Neuronal stem cell (in vitro differentiated cells): Measurements from ENCODE around the gene CYP4F11.
A peak's percentile ranks its signal among the peaks of the same experiment; 100 is the strongest.
"Not testable (repeated sequence)": the region's sequence is repeated elsewhere in the genome, so short reads cannot be mapped to it uniquely, and the experiment has no call there.

Experiments used
- DNase-seq: peaks from one replicate; pipeline ENCODE4 v3.0.0-alpha.2; 2013; ENCODE audit warnings: low spot score
- H2AFZ ChIP-seq: one replicate; pipeline ENCODE4 v1.6.1; 2013; ENCODE audit warnings: mild to moderate bottlenecking, low read length, inconsistent platforms
- H2AK5ac ChIP-seq: 2 replicates; pipeline ENCODE4 v1.6.1; 2013; ENCODE audit warnings: low read depth, mild to moderate bottlenecking, inconsistent platforms, low read length, moderate library complexity, mixed read lengths
- H2BK120ac ChIP-seq: 2 replicates; pipeline ENCODE4 v1.6.1; 2013; ENCODE audit warnings: low read depth, mild to moderate bottlenecking, inconsistent platforms, low read length, moderate library complexity, mixed read lengths
- H2BK12ac ChIP-seq: one replicate; pipeline ENCODE4 v1.6.1; 2013; ENCODE audit warnings: low read length, inconsistent platforms
- H2BK15ac ChIP-seq: 2 replicates; pipeline ENCODE4 v1.6.1; 2013; ENCODE audit warnings: mild to moderate bottlenecking, low read length, inconsistent platforms, mixed read lengths
- H2BK5ac ChIP-seq: one replicate; pipeline ENCODE4 v1.6.1; 2013; ENCODE audit warnings: inconsistent platforms, mild to moderate bottlenecking, low read length, moderate library complexity
- H3K14ac ChIP-seq: one replicate; pipeline ENCODE4 v1.6.1; 2013; ENCODE audit warnings: low read length, inconsistent platforms
- H3K18ac ChIP-seq: 2 replicates; pipeline ENCODE4 v1.6.1; 2013; ENCODE audit warnings: low read length, inconsistent platforms
- H3K23ac ChIP-seq: 2 replicates; pipeline ENCODE4 v1.6.1; 2013; ENCODE audit warnings: low read depth, mild to moderate bottlenecking, mixed read lengths, low read length, inconsistent platforms; ENCODE audit not compliant: poor library complexity
- H3K27ac ChIP-seq: replicated peaks from 3 replicates; pipeline ENCODE4 v1.5.1; 2013; ENCODE audit warnings: low read length, inconsistent platforms
- H3K27me3 ChIP-seq, 3 experiments: 2 replicates each; pipeline ENCODE4 v1.6.1; 2013; ENCODE audit warnings: low read length in 3 of 3, mild to moderate bottlenecking in 2 of 3, inconsistent platforms in 1 of 3, low read depth in 1 of 3, mixed read lengths in 1 of 3, moderate library complexity in 1 of 3; ENCODE audit not compliant: control insufficient read depth in 3 of 3, insufficient read depth in 3 of 3
- H3K36me3 ChIP-seq, 2 donors: replicated peaks in 1 of 2; 2 replicates each; pipeline ENCODE4 v1.6.1; 2013; ENCODE audit warnings: low read length in 2 of 2; ENCODE audit not compliant: control insufficient read depth in 2 of 2, insufficient read depth in 2 of 2
- H3K4ac ChIP-seq: 2 replicates; pipeline ENCODE4 v1.6.1; 2013; ENCODE audit warnings: inconsistent platforms, mild to moderate bottlenecking, low read length, moderate library complexity
- H3K4me1 ChIP-seq, 2 donors: 1 replicate in 1 of 2; 2 replicates in 1 of 2; pipeline ENCODE4 v1.6.1; 2013; ENCODE audit warnings: low read length in 2 of 2, low read depth in 1 of 2; ENCODE audit not compliant: control insufficient read depth in 2 of 2, insufficient read depth in 1 of 2
- H3K4me2 ChIP-seq: one replicate; pipeline ENCODE4 v1.6.1; 2013; ENCODE audit warnings: mild to moderate bottlenecking, low read length, inconsistent platforms; ENCODE audit not compliant: insufficient read depth, poor library complexity, severe bottlenecking
- H3K4me3 ChIP-seq, 2 donors: 2 replicates each; pipeline ENCODE4 v1.5.1; 2013; ENCODE audit warnings: low read length in 2 of 2, mild to moderate bottlenecking in 2 of 2, inconsistent platforms in 1 of 2, moderate library complexity in 1 of 2
- H3K79me1 ChIP-seq: one replicate; pipeline ENCODE4 v1.6.1; 2013; ENCODE audit warnings: low read depth, mild to moderate bottlenecking, inconsistent platforms, low read length, moderate library complexity
- H3K9ac ChIP-seq: one replicate; pipeline ENCODE4 v1.6.1; 2013; ENCODE audit warnings: mild to moderate bottlenecking, low read depth, low read length, inconsistent platforms; ENCODE audit not compliant: poor library complexity
- H3K9me3 ChIP-seq, 2 donors: replicated peaks in 1 of 2; 2 replicates each; pipeline versions ENCODE3 to v1.6.1; 2013; ENCODE audit warnings: low read length in 2 of 2, mild to moderate bottlenecking in 2 of 2, inconsistent platforms in 1 of 2, low read depth in 1 of 2, mixed read lengths in 1 of 2, moderate library complexity in 1 of 2; ENCODE audit not compliant: control insufficient read depth in 2 of 2, insufficient read depth in 1 of 2
- H4K8ac ChIP-seq: one replicate; pipeline ENCODE4 v1.6.1; 2013; ENCODE audit warnings: low read depth, mild to moderate bottlenecking, inconsistent platforms, low read length, moderate library complexity
- H4K91ac ChIP-seq: one replicate; pipeline ENCODE4 v1.6.1; 2013; ENCODE audit warnings: low read length, low read depth, mild to moderate bottlenecking, inconsistent platforms; ENCODE audit not compliant: poor library complexity
- WGBS, 2 donors: extraction: QIAGEN DNeasy Blood & Tissue Kit; methylation state at CpG; one replicate each; pipeline ENCODE4 v1.1.7; 2013; ENCODE audit warnings: missing lambda C conversion rate in 2 of 2, mixed read lengths in 1 of 2; ENCODE audit not compliant: insufficient read length in 2 of 2, insufficient replicate concordance in 1 of 2; ENCODE audit errors: extremely low coverage in 2 of 2; 5-methylcytosine and 5-hydroxymethylcytosine counted together

Gene CYP4F11

DNA sequence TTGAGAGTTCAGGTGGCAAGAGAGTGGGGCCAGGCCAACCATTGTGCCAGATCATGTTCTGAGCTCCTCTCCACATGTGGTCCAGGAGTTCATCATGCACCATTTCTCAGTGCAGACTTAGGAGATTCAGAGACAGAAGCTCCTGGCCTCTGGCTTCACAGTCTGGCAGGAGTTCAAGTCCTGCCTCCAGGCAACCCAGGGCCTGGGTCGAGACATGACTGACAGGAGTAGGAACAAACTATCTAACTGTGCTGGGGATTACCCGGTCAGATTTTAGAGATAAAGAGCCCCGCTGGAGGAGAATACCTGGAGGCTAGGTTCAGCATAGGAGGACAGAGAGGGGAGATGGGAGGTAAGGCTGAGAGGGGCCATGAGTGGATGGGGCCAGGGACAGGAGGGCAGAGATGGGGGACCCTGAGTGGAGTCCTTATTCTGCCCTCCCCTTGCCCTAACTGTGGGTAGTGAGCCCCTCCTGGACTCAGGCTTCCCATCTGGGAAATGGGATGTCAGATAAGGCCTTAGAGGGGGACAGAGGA is 906 bp upstream of the CYP4F11 start:
- Histone ChIP-seq H3K79me1 (no peaks in the 10 kb centered on the region), H3K9me3 (peaks cover 3 to 35% of the 10 kb centered on the region in 2 donors), H3K36me3 (no peaks in the 10 kb centered on the region), H3K27ac (no peak overlapping the region), H2BK5ac (no peak overlapping the region), H2AFZ (no peak overlapping the region), H4K8ac (no peak overlapping the region), H2BK15ac (no peak overlapping the region), H2AK5ac (no peak overlapping the region), H3K4me2 (no peak overlapping the region), H3K27me3 (peaks cover 0 to 14% (median 0%) of the 10 kb centered on the region in 3 experiments), H4K91ac (no peak overlapping the region), H3K18ac (no peak overlapping the region), H2BK120ac (no peak overlapping the region), H3K4ac (no peak overlapping the region), H3K23ac (no peak overlapping the region), H3K4me3 (no peak overlapping the region), H3K4me1 (no peaks in the 10 kb centered on the region), H3K9ac (no peak overlapping the region), H3K14ac (no peak overlapping the region), H2BK12ac (no peak overlapping the region)
- no peak for DNase-seq
- no CpG with 5 or more reads among the region's 3 CpGs for WGBS, 2 donors

DNA sequence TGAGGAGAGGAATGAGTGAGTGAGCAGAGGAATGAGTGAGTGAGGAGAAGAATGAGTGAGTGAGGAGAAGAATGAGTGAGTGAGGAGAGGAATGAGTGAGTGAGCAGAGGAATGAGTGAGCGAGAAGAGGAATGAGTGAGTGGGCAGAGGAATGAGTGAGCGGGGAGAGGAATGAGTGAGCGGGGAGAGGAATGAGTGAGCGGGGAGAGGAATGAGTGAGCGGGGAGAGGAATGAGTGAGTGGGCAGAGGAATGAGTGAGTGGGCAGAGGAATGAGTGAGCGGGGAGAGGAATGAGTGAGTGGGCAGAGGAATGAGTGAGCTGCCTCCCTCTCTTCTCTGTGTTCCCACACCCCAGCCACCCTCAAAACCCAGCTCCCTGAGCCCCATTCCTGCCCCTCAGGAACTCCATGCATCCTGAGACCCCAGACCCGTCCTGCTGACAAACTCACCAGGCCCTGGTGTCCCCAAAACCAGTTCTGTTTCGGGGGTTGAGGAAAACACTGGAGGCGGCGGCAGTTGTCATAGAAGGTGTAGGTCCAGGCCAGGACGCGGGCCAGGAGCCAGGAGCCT is 483 bp downstream of the CYP4F11 start:
- H3K4ac ChIP-seq, H4K91ac ChIP-seq, H3K4me3 ChIP-seq, H3K36me3 ChIP-seq, H3K4me1 ChIP-seq, H3K27ac ChIP-seq, H2BK12ac ChIP-seq, H2AK5ac ChIP-seq, H3K18ac ChIP-seq, H2AFZ ChIP-seq, H3K14ac ChIP-seq, H2BK15ac ChIP-seq, H3K9ac ChIP-seq, H2BK5ac ChIP-seq, H3K79me1 ChIP-seq, DNase-seq, H4K8ac ChIP-seq, H3K4me2 ChIP-seq, H2BK120ac ChIP-seq: not testable (repeated sequence)
- Histone ChIP-seq H3K9me3 (peaks cover 3 to 35% of the 10 kb centered on the region in 2 donors), H3K23ac (peak overlapping the region; percentile 2), H3K27me3 (peaks cover 0 to 14% (median 0%) of the 10 kb centered on the region in 3 experiments)
- no CpG with 5 or more reads among the region's 12 CpGs for WGBS, 2 donors

DNA sequence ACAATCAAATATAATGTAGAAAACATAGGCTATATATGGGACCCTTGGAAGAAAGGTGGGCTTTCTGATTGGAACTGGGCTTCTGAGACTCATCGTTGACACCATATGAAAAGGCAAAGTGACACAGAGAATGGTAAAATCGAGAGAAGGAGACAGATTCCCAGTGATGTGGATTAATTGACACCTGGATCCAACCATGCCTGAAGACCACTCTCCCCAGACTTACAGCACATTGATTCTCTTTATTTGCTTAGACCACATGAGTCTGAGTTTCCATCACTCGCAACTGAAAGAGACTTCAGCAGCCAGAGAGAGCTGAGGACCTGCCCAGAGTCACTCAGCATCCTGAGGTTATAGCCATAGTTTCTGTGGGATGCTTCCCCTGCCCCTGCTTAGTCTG is 6.0 kb downstream of the CYP4F11 start:
- Histone ChIP-seq H2AFZ (no peak overlapping the region), H3K9ac (no peak overlapping the region), H3K4me2 (no peak overlapping the region), H2BK15ac (no peak overlapping the region), H3K23ac (no peak overlapping the region), H3K14ac (no peak overlapping the region), H3K79me1 (no peaks in the 10 kb centered on the region), H3K18ac (no peak overlapping the region), H3K4ac (no peak overlapping the region), H3K27me3 (peaks cover 0 to 2% (median 0%) of the 10 kb centered on the region in 3 experiments), H3K9me3 (peaks cover 0 to 37% of the 10 kb centered on the region in 2 donors), H3K36me3 (no peaks in the 10 kb centered on the region), H4K91ac (no peak overlapping the region), H2BK120ac (no peak overlapping the region), H3K4me1 (no peaks in the 10 kb centered on the region), H2BK12ac (no peak overlapping the region), H3K4me3 (no peak overlapping the region), H3K27ac (no peak overlapping the region), H2AK5ac (no peak overlapping the region), H4K8ac (no peak overlapping the region), H2BK5ac (no peak overlapping the region)
- no CpG with 5 or more reads among the region's 3 CpGs for WGBS, 2 donors
- DNase-seq, result no peak

DNA sequence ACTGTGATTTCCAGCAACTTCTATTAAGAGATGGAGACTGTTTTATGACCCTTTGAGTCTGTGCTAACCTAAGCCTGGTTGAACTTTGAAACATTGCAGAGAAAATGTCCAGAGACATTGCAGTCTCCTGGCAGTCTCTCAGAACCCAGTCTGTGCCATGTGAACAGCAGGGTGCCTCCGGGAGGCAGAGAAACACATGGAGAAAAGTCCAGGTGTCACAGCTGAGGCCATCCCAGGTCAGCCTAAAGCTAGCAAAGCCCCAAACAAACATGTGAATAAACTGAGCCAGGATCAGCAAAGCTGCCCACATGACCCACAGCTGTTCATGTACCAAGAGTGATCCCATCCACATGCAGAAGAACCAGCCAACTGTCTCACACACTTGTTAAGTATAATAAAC is 7.8 kb downstream of the CYP4F11 start:
- Histone ChIP-seq H4K91ac (no peak overlapping the region), H3K36me3 (no peaks in the 10 kb centered on the region), H3K27me3 (peaks cover 0 to 4% (median 0%) of the 10 kb centered on the region in 3 experiments), H3K14ac (no peak overlapping the region), H3K9ac (no peak overlapping the region), H2BK120ac (no peak overlapping the region), H3K23ac (no peak overlapping the region), H3K4me1 (no peaks in the 10 kb centered on the region), H3K4me3 (no peak overlapping the region), H4K8ac (no peak overlapping the region), H2BK12ac (no peak overlapping the region), H3K4ac (no peak overlapping the region), H2AFZ (no peak overlapping the region), H2BK15ac (no peak overlapping the region), H3K27ac (no peak overlapping the region), H3K18ac (no peak overlapping the region), H2AK5ac (no peak overlapping the region), H2BK5ac (no peak overlapping the region), H3K79me1 (no peaks in the 10 kb centered on the region), H3K9me3 (peaks cover 0 to 40% of the 10 kb centered on the region in 2 donors), H3K4me2 (no peak overlapping the region)
- whole genome bisulfite sequencing, 2 donors, result no CpG with 5 or more reads among the region's 1 CpG
- no peak for DNase-seq
